Upper lobe of left lung (tissue), 4 donors: ENCODE results near the gene GFAP.

ENCODE experiments used
- CTCF ChIP-seq, 6 experiments: fragments of 450-650 bp in 4 of 6; fragments of 200-600 bp in 2 of 6; sonication (generic) in 2 of 6; IDR thresholded peaks; one replicate each; pipeline ENCODE4 v1.5.1; 2016 to 2019; ENCODE audit warnings: antibody characterized with exemption in 6 of 6
- POLR2A ChIP-seq, 4 donors: fragments of 450-650 bp; IDR thresholded peaks; one replicate each; pipeline ENCODE4 v1.5.1; 2016 to 2017; ENCODE audit warnings: antibody characterized with exemption in 4 of 4, mild to moderate bottlenecking in 2 of 4
- POLR2AphosphoS5 ChIP-seq, 2 donors: sonication (generic); formaldehyde crosslinking; IDR thresholded peaks; one replicate each; pipeline ENCODE4 v1.5.1; 2017; ENCODE audit warnings: antibody characterized with exemption in 2 of 2

- TF ChIP-seq CTCF (IDR thresholded peaks at IDR 0.05): no peak
- TF ChIP-seq POLR2A (IDR thresholded peaks at IDR 0.05): no peak
- TF ChIP-seq POLR2AphosphoS5 (IDR thresholded peaks at IDR 0.05): no peak
Observed at GRCh38 chr17:44960691-44961090, 45.4 kb upstream of the GFAP start.
